DOHH2 (cell line): Measurements from ENCODE around the gene IFI16.
"Not testable (repeated sequence)": the region's sequence is repeated elsewhere in the genome, so short reads cannot be mapped to it uniquely, and the experiment has no call there.

Source experiments
- EZH2phosphoT487 ChIP-seq: fragments of 200-600 bp; sonication (generic); IDR thresholded peaks from 2 replicates; pipeline ENCODE4 v1.6.1; 2017; ENCODE audit warnings: borderline replicate concordance, mild to moderate bottlenecking, antibody characterized with exemption, low read length, moderate library complexity, mixed read lengths
- TF ChIP-seq, protein P1 (sequence below): fragments of 200-600 bp; sonication (generic); IDR thresholded peaks from one replicate; pipeline ENCODE4 v1.5.1; 2014; ENCODE audit warnings: antibody characterized with exemption, mild to moderate bottlenecking, low read depth, low read length; ENCODE audit not compliant: poor library complexity, severe bottlenecking

DNA sequence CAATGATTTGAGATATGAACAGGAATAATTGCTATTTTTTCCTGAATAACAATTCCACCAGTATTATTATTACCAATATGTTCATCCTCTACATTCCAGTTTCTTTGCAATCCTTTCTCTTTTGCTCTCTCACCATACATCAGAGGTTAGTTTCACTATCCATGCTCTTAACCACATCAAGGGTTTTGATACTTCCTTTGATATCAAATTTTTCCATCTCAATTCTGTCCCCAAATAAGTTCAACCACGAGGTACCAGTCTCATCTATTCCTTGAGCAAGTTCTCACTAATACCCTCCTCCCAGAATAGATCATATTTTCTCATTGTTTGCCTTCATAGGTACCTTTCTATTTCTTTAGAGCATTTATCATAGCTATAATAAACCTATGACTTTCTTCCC, 36.8 kb downstream of the IFI16 start:
- TF ChIP-seq, protein P1, sequence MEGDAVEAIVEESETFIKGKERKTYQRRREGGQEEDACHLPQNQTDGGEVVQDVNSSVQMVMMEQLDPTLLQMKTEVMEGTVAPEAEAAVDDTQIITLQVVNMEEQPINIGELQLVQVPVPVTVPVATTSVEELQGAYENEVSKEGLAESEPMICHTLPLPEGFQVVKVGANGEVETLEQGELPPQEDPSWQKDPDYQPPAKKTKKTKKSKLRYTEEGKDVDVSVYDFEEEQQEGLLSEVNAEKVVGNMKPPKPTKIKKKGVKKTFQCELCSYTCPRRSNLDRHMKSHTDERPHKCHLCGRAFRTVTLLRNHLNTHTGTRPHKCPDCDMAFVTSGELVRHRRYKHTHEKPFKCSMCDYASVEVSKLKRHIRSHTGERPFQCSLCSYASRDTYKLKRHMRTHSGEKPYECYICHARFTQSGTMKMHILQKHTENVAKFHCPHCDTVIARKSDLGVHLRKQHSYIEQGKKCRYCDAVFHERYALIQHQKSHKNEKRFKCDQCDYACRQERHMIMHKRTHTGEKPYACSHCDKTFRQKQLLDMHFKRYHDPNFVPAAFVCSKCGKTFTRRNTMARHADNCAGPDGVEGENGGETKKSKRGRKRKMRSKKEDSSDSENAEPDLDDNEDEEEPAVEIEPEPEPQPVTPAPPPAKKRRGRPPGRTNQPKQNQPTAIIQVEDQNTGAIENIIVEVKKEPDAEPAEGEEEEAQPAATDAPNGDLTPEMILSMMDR, result not testable (repeated sequence)
- not testable (repeated sequence) for TF ChIP-seq EZH2phosphoT487
